ENCODE results near the gene TAS2R41.

TAS2R41 gene, protein sequence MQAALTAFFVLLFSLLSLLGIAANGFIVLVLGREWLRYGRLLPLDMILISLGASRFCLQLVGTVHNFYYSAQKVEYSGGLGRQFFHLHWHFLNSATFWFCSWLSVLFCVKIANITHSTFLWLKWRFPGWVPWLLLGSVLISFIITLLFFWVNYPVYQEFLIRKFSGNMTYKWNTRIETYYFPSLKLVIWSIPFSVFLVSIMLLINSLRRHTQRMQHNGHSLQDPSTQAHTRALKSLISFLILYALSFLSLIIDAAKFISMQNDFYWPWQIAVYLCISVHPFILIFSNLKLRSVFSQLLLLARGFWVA

DNA sequence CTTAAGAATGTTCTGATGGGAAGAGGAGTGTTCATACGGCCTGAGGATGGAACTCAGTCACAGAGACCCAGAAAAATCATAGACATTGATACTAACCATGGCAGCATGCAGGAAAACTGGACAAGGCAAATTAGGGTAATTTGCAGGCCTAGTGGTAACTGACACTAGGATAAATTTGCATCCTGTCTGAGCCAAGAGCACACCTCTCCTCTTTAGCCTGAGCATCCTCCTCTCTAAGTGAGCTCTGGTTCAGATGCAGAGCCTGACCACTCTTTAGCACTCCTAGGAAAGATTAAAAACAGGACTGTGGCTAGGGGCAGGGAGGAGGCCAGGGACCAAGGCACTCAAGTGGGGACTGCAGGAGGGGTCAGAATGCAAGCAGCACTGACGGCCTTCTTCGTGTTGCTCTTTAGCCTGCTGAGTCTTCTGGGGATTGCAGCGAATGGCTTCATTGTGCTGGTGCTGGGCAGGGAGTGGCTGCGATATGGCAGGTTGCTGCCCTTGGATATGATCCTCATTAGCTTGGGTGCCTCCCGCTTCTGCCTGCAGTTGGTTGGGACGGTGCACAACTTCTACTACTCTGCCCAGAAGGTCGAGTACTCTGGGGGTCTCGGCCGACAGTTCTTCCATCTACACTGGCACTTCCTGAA lies at the start of gene TAS2R41:
Gene TAS2R41 (plus strand): TSS at position 373 of the 650 bp plus-strand sequence. CDS start 0 bp downstream, at position 373.
- DNase-seq (ENCODE audit: low read depth, low spot score) = no peak

DNA sequence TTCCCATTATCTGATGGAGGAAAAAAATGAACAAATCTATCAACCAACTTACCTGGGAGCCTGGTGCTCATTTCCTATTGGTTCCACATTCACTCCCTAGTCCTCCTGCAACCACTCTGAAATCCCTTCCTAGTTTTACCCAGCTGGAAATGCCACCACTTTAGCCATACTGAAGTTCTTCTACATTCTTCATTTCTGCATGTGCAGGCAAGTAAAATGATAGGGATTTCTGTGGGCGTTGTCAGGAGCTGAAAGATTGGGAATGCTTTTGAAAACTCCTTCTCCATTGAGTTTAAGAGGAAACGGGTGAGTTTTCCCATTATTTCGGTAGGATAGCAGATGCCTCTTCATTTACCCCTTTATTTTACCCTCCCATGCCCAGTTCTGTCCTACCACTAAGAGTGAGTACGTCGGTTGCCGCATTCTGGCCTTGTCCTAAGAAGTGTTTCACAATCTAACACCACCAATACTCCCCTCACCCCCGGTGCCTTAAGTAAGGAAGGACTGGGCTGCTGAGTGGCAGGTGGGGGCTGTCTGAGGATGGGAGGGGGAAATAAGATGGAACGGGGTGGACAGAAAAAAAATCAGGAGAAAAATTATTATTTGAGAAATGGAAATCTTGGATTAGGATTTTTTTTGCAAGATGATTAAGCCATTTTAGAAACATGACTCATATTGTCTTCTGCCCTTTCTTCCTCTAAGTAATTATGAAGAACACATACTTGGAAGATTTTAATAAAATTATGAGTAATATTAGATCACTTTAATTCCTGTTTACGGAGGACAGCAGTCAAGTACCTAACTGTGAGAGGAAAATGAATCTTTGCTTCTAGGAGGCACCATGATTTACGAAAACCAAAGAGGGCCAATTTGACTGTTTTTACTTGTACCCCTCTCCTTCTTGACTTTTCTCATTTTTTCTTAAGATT lies 47.6 kb upstream of the TAS2R41 start:
- DNase-seq (ENCODE audit: low read depth, low spot score) = no peak

DNA sequence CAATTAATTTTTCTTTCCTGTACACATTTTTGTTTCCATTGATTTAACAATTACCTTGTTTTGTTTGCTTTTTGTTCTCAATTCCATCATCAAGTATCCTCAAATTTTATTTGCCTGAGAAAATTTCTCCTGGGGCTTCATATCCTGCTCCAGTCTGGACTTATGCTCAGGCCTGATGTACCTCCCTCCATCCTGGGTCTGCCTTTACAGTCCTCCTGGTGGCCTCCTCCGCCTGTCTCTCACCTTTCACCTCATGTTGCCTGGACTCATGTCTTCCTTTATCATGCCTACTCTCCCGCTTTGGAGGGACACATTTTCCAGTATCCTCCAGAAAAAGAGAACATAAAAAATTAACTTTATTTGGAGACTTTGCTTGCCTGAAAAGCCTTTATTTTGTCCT lies 46.6 kb upstream of the TAS2R41 start:
- DNase-seq (ENCODE audit: low read depth, low spot score) = no peak

GRCh38 chr7:143433759-143434158 lies 43.9 kb upstream of the TAS2R41 start:
- no peak for DNase-seq (ENCODE audit: low read depth, low spot score)

GRCh38 chr7:143434660-143435059 lies 43.0 kb upstream of the TAS2R41 start:
- no peak for DNase-seq (ENCODE audit: low read depth, low spot score)

DNA sequence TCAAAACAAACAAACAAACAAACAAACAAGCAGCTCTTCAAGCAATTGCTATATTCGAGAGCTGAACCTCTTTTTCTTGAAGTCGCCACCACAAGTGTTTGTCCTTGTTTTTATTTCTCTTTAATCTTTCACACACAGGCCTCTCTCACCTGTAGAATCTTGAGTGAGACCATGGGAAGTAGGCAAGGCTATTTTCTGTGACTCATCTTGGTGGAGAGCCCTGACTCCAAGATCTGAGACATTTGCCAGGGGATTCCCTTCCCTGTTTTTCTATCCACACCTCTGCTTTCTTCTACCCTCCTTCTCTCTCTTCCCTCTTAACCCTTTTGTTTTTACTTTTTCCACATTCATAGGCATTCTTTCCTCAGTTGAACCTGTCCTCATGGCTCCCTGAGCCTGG lies 42.4 kb upstream of the TAS2R41 start:
- DNase-seq (ENCODE audit: low read depth, low spot score) = no peak

GRCh38 chr7:143436325-143436946 lies 41.2 kb upstream of the TAS2R41 start:
- no peak for DNase-seq (ENCODE audit: low read depth, low spot score)

DNA sequence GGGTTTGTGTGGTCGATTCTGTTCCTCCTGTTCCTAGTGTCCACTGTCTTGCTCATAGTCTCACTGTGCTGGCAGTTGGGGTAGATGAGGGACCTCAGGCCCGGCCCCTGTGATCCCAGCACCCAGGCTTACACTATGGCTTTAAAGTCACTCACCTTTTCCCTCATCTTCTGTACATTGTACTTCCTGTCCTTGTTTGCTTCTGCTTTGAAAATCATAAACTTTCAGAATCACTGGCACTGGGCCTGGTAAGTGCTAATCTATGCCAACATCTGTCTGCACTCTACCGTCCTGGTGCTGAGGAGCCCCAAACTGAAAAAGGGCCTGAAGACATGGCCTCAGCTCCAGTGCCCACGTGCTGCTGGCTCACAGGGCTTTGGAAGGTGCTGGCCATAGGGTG lies 40.1 kb upstream of the TAS2R41 start:
- DNase-seq (ENCODE audit: low read depth, low spot score) = no peak

GRCh38 chr7:143439866-143440265 lies 37.8 kb upstream of the TAS2R41 start:
- no peak for DNase-seq (ENCODE audit: low read depth, low spot score)

- DNase-seq (ENCODE audit: low read depth, low spot score) = no peak
These were observed 34.5 kb upstream of the TAS2R41 start, which contains the start of gene TAS2R60 for GRCh38 chr7:143443153-143443552. Gene TAS2R60, plus strand, starts transcription at chr7:143443453. Its CDS starts 0 bp downstream, at chr7:143443453.

- no peak for DNase-seq (ENCODE audit: low read depth, low spot score)
These were observed 33.5 kb upstream of the TAS2R41 start for GRCh38 chr7:143444063-143444782.

- no peak for DNase-seq (ENCODE audit: low read depth, low spot score)
These were observed 32.9 kb upstream of the TAS2R41 start for GRCh38 chr7:143444785-143445184.

- no peak for DNase-seq (ENCODE audit: low read depth, low spot score)
These were observed 30.2 kb upstream of the TAS2R41 start for GRCh38 chr7:143447466-143447865.

- DNase-seq (ENCODE audit: low read depth, low spot score) = no peak
These were observed 29.2 kb upstream of the TAS2R41 start for GRCh38 chr7:143448429-143448828.

DNA sequence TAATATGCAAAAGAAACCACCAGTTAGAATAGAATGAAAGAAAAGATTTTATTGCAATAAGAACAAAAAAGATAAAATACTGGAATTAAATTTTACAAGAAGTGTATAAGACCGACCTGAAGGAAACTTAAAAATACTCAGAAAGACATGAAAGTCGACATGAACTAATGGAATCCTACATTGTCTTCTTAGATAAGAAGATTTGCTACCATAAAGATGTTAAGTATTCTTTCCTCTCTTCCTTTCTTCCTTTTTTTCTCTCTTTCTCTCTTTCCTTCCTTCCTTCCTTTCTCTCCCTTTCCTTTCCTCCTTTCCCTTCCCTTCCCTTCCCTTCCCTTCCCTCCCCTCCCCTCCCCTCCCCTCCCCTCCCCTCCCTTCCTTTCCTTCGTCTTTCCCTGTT lies 27.9 kb upstream of the TAS2R41 start:
- no peak for DNase-seq (ENCODE audit: low read depth, low spot score)

- no peak for DNase-seq (ENCODE audit: low read depth, low spot score)
These were observed 26.6 kb upstream of the TAS2R41 start for GRCh38 chr7:143451122-143451521.

GRCh38 chr7:143451746-143452145 lies 25.9 kb upstream of the TAS2R41 start:
- DNase-seq (ENCODE audit: low read depth, low spot score) = no peak

DNA sequence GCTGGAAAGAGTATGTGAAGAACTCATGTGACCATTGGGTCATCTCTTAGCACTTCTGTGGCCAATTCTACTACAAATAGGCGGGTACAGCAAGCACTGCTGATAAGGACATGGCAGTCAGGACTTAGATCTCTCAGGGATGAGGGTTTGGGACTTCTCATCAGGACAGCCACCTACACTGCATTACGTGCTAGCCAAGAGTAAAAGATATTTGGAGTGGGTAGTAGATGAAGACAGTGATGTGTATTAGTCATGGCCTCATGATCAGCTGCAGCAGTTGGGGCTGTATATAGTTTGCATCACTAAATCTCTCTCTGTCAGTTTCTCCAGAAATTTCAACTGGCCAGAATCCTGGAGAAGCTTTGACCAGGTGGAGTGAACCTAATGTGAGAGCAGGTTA lies 25.2 kb upstream of the TAS2R41 start:
- DNase-seq (ENCODE audit: low read depth, low spot score) = no peak

- no peak for DNase-seq (ENCODE audit: low read depth, low spot score)
These were observed 23.5 kb upstream of the TAS2R41 start for GRCh38 chr7:143454091-143454680.

- no peak for DNase-seq (ENCODE audit: low read depth, low spot score)
These were observed 22.2 kb upstream of the TAS2R41 start for GRCh38 chr7:143455491-143455890.

DNA sequence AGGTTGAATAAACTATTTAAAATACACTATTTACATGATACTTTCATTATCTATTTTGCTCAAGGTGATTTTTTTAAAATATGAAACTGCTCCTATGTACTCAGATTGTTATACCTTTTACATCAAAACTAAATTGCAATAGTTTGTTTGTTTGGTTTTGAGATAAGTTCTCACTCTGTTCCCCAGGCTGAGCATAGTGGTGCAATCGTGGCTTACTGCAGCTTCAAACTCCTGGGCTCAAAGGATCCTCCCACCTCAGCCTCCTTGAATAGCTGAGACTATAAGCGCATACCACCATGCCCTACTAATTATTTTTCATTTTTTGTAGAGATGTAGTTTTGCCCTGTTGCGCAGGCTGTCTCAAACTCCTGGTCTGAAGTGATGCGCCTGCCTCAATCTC lies 21.7 kb upstream of the TAS2R41 start:
- DNase-seq (ENCODE audit: low read depth, low spot score) = no peak
